Neural progenitor cell (in vitro differentiated cells): ENCODE measurements around the gene SYNPR. TPM values are rescaled to one million over a fixed set of nuclear protein-coding genes. Genes with fewer than 3 reads are reported as not detected.

ENCODE experiments used
- DNase-seq: peaks from one replicate; pipeline ENCODE4 v3.0.0-alpha.2; 2016; ENCODE audit warnings: low spot score
- H2AFZ ChIP-seq: fragments of 200-600 bp; sonication (generic); replicated peaks from 2 replicates; pipeline ENCODE4 v1.6.1; 2016; ENCODE audit warnings: antibody characterized with exemption
- H3F3A ChIP-seq: fragments of 200-600 bp; sonication (generic); 2 replicates; pipeline ENCODE4 v1.6.1; 2016; ENCODE audit warnings: antibody characterized with exemption, low read depth
- H3K27ac ChIP-seq: fragments of 200-600 bp; sonication (generic); 2 replicates; pipeline ENCODE4 v1.5.1; 2016; ENCODE audit warnings: mild to moderate bottlenecking
- H3K27me3 ChIP-seq: fragments of 200-600 bp; sonication (generic); 2 replicates; pipeline ENCODE4 v1.6.1; 2016; ENCODE audit warnings: mild to moderate bottlenecking, moderate library complexity
- H3K36me3 ChIP-seq: fragments of 200-600 bp; sonication (generic); 2 replicates; pipeline ENCODE4 v1.5.1; 2016
- H3K4me1 ChIP-seq: fragments of 200-600 bp; sonication (generic); 2 replicates; pipeline ENCODE4 v1.6.1; 2016; ENCODE audit warnings: mixed run types
- H3K4me2 ChIP-seq: fragments of 200-600 bp; sonication (generic); 2 replicates; pipeline ENCODE4 v1.6.1; 2016
- H3K4me3 ChIP-seq: fragments of 200-600 bp; sonication (generic); 2 replicates; pipeline ENCODE4 v1.5.1; 2016
- H3K79me2 ChIP-seq: fragments of 200-600 bp; sonication (generic); 2 replicates; pipeline ENCODE4 v1.6.1; 2016; ENCODE audit warnings: low read depth
- H3K9ac ChIP-seq: fragments of 200-600 bp; sonication (generic); 2 replicates; pipeline ENCODE4 v1.6.1; 2016
- H3K9me3 ChIP-seq: fragments of 200-600 bp; sonication (generic); 2 replicates; pipeline ENCODE4 v1.5.1; 2016; ENCODE audit warnings: low read depth
- H4K20me1 ChIP-seq: fragments of 200-600 bp; sonication (generic); 2 replicates; pipeline ENCODE4 v1.6.1; 2016; ENCODE audit warnings: low read depth
- H3K27ac Mint-ChIP-seq: 3 replicates; pipeline ENCODE4 v1.8.0; 2021; ENCODE audit warnings: mixed read lengths
- H3K27me3 Mint-ChIP-seq: 2 replicates; pipeline ENCODE4 v1.8.0; 2022; ENCODE audit warnings: low read depth, mild to moderate bottlenecking, inconsistent platforms, moderate library complexity, mixed read lengths; ENCODE audit not compliant: insufficient read depth
- H3K36me3 Mint-ChIP-seq: 3 replicates; pipeline ENCODE4 v1.8.0; 2021; ENCODE audit warnings: mixed read lengths
- H3K4me1 Mint-ChIP-seq: 3 replicates; pipeline ENCODE4 v1.8.0; 2021; ENCODE audit warnings: mixed read lengths
- H3K4me3 Mint-ChIP-seq: 3 replicates; pipeline ENCODE4 v1.8.0; 2021; ENCODE audit warnings: mild to moderate bottlenecking, moderate library complexity, mixed read lengths
- H3K9me3 Mint-ChIP-seq: 3 replicates; pipeline ENCODE4 v1.8.0; 2020; ENCODE audit warnings: mixed read lengths
- EZH2 ChIP-seq: fragments of 200-600 bp; sonication (generic); IDR thresholded peaks from 2 replicates; pipeline ENCODE4 v1.6.1; 2017; ENCODE audit warnings: antibody characterized with exemption, mild to moderate bottlenecking, moderate library complexity
- EZH2phosphoT487 ChIP-seq: fragments of 200-600 bp; sonication (generic); IDR thresholded peaks from 2 replicates; pipeline ENCODE4 v1.6.1; 2017; ENCODE audit warnings: antibody characterized with exemption
- total RNA-seq: library from RNA; depleted of rRNA; stranded (reverse); fragments of >200 nt; gene quantifications from 2 replicates; pipeline ENCODE4 v1.2.3, GENCODE V29; 2015; ENCODE audit warnings: low replicate concordance
- TF ChIP-seq, protein P1 (sequence below): fragments of 200-600 bp; sonication (generic); IDR thresholded peaks from 2 replicates; pipeline ENCODE4 v1.5.1; 2017; ENCODE audit warnings: antibody characterized with exemption, mild to moderate bottlenecking

SYNPR gene
- total RNA-seq, 1 donor from 2014 or later, result 0.30 TPM

DNA sequence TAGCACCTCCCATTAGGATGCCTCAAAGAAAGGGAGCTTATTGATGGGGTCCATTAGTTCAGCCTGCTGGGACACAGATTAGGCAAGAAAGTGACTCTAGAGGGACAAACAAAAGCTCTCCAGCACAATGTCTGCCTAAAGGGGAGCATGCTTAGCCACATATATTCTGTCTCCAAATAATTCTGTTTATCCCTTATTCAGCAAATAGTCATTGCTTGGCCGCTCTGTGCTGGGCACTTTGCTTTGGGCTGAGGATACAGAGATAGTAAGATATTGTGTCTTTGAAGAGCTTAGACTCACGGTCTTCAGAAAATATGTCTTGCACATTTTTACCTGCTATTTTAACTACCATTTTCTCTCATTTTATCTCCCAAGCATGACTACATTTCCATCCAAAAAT is 159.8 kb downstream of the SYNPR start:
- no peaks in the 10 kb centered on the region for H3K27me3 ChIP-seq
- H3K9me3 ChIP-seq, result no peaks in the 10 kb centered on the region
- peaks cover 7% of the 10 kb centered on the region for H4K20me1 ChIP-seq
- no peaks in the 10 kb centered on the region for H3K27me3 Mint-ChIP-seq
- DNase-seq, result peak; percentile 63
- H3K4me1 Mint-ChIP-seq, result peaks cover 43% of the 10 kb centered on the region
- H3K4me3 ChIP-seq, result no peak overlapping the region
- H3K79me2 ChIP-seq, result no peaks in the 10 kb centered on the region
- H3K4me3 Mint-ChIP-seq, result no peak overlapping the region
- H3K36me3 ChIP-seq, result no peaks in the 10 kb centered on the region
- H3K4me1 ChIP-seq, result peaks cover 42% of the 10 kb centered on the region
- TF ChIP-seq EZH2 (no peak), EZH2phosphoT487 (no peak)
- TF ChIP-seq, protein P1, sequence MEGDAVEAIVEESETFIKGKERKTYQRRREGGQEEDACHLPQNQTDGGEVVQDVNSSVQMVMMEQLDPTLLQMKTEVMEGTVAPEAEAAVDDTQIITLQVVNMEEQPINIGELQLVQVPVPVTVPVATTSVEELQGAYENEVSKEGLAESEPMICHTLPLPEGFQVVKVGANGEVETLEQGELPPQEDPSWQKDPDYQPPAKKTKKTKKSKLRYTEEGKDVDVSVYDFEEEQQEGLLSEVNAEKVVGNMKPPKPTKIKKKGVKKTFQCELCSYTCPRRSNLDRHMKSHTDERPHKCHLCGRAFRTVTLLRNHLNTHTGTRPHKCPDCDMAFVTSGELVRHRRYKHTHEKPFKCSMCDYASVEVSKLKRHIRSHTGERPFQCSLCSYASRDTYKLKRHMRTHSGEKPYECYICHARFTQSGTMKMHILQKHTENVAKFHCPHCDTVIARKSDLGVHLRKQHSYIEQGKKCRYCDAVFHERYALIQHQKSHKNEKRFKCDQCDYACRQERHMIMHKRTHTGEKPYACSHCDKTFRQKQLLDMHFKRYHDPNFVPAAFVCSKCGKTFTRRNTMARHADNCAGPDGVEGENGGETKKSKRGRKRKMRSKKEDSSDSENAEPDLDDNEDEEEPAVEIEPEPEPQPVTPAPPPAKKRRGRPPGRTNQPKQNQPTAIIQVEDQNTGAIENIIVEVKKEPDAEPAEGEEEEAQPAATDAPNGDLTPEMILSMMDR, result no peak
- H3K9me3 Mint-ChIP-seq, result no peaks in the 10 kb centered on the region
- no peaks in the 10 kb centered on the region for H3K36me3 Mint-ChIP-seq
- H2AFZ ChIP-seq, result no peak overlapping the region
- H3K27ac ChIP-seq, result no peak overlapping the region
- peaks cover 35% of the 10 kb centered on the region for H3F3A ChIP-seq
- H3K27ac Mint-ChIP-seq, result no peak overlapping the region
- peak overlapping the region; percentile 53 for H3K4me2 ChIP-seq
- no peak overlapping the region for H3K9ac ChIP-seq

DNA sequence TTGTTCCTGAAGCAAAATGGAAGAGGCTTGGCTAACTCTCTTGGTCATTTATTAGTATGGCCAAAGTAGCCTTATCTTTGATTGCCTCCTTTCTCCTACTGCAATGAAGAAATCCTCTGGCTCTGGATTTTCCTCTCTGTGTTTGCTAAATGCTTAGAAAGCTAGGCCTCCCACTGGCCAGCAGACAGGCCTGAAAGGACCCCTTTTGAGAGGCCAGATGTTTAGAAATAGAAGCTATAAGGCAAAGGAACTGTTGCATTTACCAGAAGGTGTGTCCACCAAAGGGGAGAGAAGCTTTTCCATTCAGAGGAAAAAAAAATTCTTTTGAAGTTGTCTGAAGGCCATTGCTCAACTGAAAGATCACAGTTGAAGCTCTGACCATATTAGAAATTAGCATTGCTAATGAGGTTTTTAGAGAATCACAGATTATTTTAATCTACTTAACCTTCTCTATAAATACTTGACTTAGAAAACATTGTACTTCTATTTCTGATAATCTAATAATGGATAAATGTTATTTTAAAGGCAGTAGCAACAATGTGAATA is 160.8 kb downstream of the SYNPR start:
- no peak overlapping the region for H3K27ac Mint-ChIP-seq
- no peaks in the 10 kb centered on the region for H3K27me3 Mint-ChIP-seq
- no peaks in the 10 kb centered on the region for H3K36me3 Mint-ChIP-seq
- H3K9me3 ChIP-seq, result no peaks in the 10 kb centered on the region
- no peaks in the 10 kb centered on the region for H3K9me3 Mint-ChIP-seq
- peaks cover 7% of the 10 kb centered on the region for H4K20me1 ChIP-seq
- peak overlapping the region; percentile 53 for H3K4me2 ChIP-seq
- no peaks in the 10 kb centered on the region for H3K36me3 ChIP-seq
- no peaks in the 10 kb centered on the region for H3K27me3 ChIP-seq
- peaks cover 34% of the 10 kb centered on the region for H3K4me1 ChIP-seq
- peak; percentile 47 for DNase-seq
- H3F3A ChIP-seq, result peaks cover 35% of the 10 kb centered on the region
- H3K4me1 Mint-ChIP-seq, result peaks cover 49% of the 10 kb centered on the region
- TF ChIP-seq EZH2 (no peak), EZH2phosphoT487 (no peak)
- TF ChIP-seq, protein P1, result no peak
- H3K27ac ChIP-seq, result peak overlapping the region; percentile 65
- no peak overlapping the region for H3K4me3 ChIP-seq
- H3K79me2 ChIP-seq, result no peaks in the 10 kb centered on the region
- H3K9ac ChIP-seq, result no peak overlapping the region
- H2AFZ ChIP-seq, result no peak overlapping the region
- no peak overlapping the region for H3K4me3 Mint-ChIP-seq

DNA sequence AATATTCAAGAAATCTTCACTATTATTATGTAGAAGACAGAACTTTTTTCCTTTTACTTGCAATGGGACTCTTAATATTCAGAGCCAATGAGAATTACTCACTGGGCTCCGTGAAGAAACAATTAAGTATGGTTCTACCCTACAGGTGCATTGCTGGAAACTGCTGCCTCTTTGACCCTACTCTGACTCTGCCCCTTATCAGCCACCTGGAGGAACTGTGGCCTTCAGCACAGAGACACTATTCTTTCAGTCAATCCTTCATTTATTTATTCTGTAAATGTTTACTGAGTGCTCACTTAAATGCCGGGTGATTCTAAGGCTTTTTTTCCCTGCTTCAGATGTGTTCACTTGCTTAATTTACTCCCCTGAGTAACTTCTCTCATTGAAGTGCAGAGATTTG is 163.2 kb downstream of the SYNPR start:
- no peak for DNase-seq
- H3F3A ChIP-seq, result peaks cover 35% of the 10 kb centered on the region
- no peaks in the 10 kb centered on the region for H3K9me3 Mint-ChIP-seq
- H3K4me1 ChIP-seq, result peaks cover 40% of the 10 kb centered on the region
- no peaks in the 10 kb centered on the region for H3K27me3 ChIP-seq
- peaks cover 49% of the 10 kb centered on the region for H3K4me1 Mint-ChIP-seq
- H3K36me3 Mint-ChIP-seq, result no peaks in the 10 kb centered on the region
- TF ChIP-seq EZH2phosphoT487, result no peak
- no peak for TF ChIP-seq EZH2
- TF ChIP-seq, protein P1, result no peak
- peaks cover 2% of the 10 kb centered on the region for H3K27me3 Mint-ChIP-seq
- H3K4me2 ChIP-seq, result no peak overlapping the region
- H3K36me3 ChIP-seq, result no peaks in the 10 kb centered on the region
- H3K4me3 Mint-ChIP-seq, result no peak overlapping the region
- no peak overlapping the region for H2AFZ ChIP-seq
- H3K4me3 ChIP-seq, result no peak overlapping the region
- H3K27ac Mint-ChIP-seq, result no peak overlapping the region
- peaks cover 7% of the 10 kb centered on the region for H4K20me1 ChIP-seq
- H3K79me2 ChIP-seq, result no peaks in the 10 kb centered on the region
- no peaks in the 10 kb centered on the region for H3K9me3 ChIP-seq
- H3K27ac ChIP-seq, result no peak overlapping the region
- H3K9ac ChIP-seq, result no peak overlapping the region
